SIG-M5 treated with dmso at 0.1 percent for 504 hours (cell line): ENCODE measurements around the gene LYST.

ENCODE experiments used
- DNase-seq: peaks from one replicate; lab custom pipeline; 2025; ENCODE audit not compliant: unreplicated experiment; lab: John Stamatoyannopoulos, UW

The LYST gene

GRCh38 chr1:235725434-235725833 lies 141.3 kb downstream of the LYST start:
- no peak for DNase-seq

GRCh38 chr1:235724730-235725129 lies 142.0 kb downstream of the LYST start:
- DNase-seq, result no peak

GRCh38 chr1:235722858-235723257 lies 143.8 kb downstream of the LYST start:
- DNase-seq, result no peak

GRCh38 chr1:235721982-235722381 lies 144.7 kb downstream of the LYST start:
- no peak for DNase-seq

GRCh38 chr1:235720544-235720943 lies 146.2 kb downstream of the LYST start:
- no peak for DNase-seq

- DNase-seq, result no peak
These were observed 152.4 kb downstream of the LYST start for GRCh38 chr1:235714205-235714897.

GRCh38 chr1:235712812-235713211 lies 153.9 kb downstream of the LYST start:
- no peak for DNase-seq

GRCh38 chr1:235710687-235711086 lies 156.0 kb downstream of the LYST start:
- DNase-seq, result no peak

- DNase-seq, result no peak
These were observed 157.7 kb downstream of the LYST start for GRCh38 chr1:235709018-235709417.

GRCh38 chr1:235708390-235708962 lies 158.2 kb downstream of the LYST start:
- no peak for DNase-seq

- DNase-seq, result no peak
These were observed 163.2 kb downstream of the LYST start for GRCh38 chr1:235703506-235703905.

GRCh38 chr1:235702412-235702811 lies 164.3 kb downstream of the LYST start:
- DNase-seq, result no peak

- no peak for DNase-seq
These were observed 169.2 kb downstream of the LYST start for GRCh38 chr1:235697508-235697907.

- DNase-seq, result no peak
These were observed 177.3 kb downstream of the LYST start for GRCh38 chr1:235689356-235689755.

GRCh38 chr1:235688096-235688495 lies 178.6 kb downstream of the LYST start:
- DNase-seq, result no peak

GRCh38 chr1:235683653-235684052 lies 183.1 kb downstream of the LYST start:
- no peak for DNase-seq

GRCh38 chr1:235682216-235682615 lies 184.5 kb downstream of the LYST start:
- no peak for DNase-seq

GRCh38 chr1:235679644-235680043 lies 187.1 kb downstream of the LYST start:
- DNase-seq, result no peak

GRCh38 chr1:235679005-235679404 lies 187.7 kb downstream of the LYST start:
- no peak for DNase-seq

GRCh38 chr1:235675152-235675890 lies 191.4 kb downstream of the LYST start:
- peak; percentile 67 for DNase-seq

- no peak for DNase-seq
These were observed 192.7 kb downstream of the LYST start for GRCh38 chr1:235673981-235674380.

GRCh38 chr1:235671992-235672391 lies 194.7 kb downstream of the LYST start:
- DNase-seq, result no peak
